Measurements from ENCODE around the gene PCSK5. TPM values are rescaled to one million over a fixed set of nuclear protein-coding genes. Genes with fewer than 3 reads are reported as not detected.

Gene PCSK5
- total RNA-seq, 8 experiments from 2014 or later, result 1.8 to 21.4 (median 4.9) TPM

- in situ Hi-C loops (cut with MboI; ENCODE audit: low pct_unique_long_range_greater_than_20kb in 2 of 9, low sequenced_read_pairs in 9 of 9, unreplicated experiment in 9 of 9), result loop anchor here in 3 of 9 experiments (25.0 kb wide), 4 partner anchors 132 to 607 kb away; no protein-coding TSS in a partner anchor
- Histone ChIP-seq H3K4me1 (replicated peaks in 1 of 2) (no peaks in the 10 kb centered on the region), H3K27ac (no peak overlapping the region), H3K4me3 (no peak overlapping the region)
- WGBS, 10 experiments, result 0 to 70% (median 46%) methylated on average over 1 to 3 of the region's 3 CpGs; no CpG with 5 or more reads in 3 of the 10 experiments
- no peak for ATAC-seq (replicated peaks in 6 of 8)
These were observed 21.2 kb upstream of the PCSK5 start for GRCh38 chr9:75869236-75869635.

GRCh38 chr9:75870450-75870849, 20.0 kb upstream of the PCSK5 start:
- in situ Hi-C loops (cut with MboI; ENCODE audit: low pct_unique_long_range_greater_than_20kb in 2 of 9, low sequenced_read_pairs in 9 of 9, unreplicated experiment in 9 of 9), result loop anchor here in 3 of 9 experiments (25.0 kb wide), 4 partner anchors 133 to 608 kb away; no protein-coding TSS in a partner anchor
- Histone ChIP-seq H3K27ac (no peak overlapping the region), H3K4me1 (replicated peaks in 1 of 2) (no peaks in the 10 kb centered on the region), H3K4me3 (no peak overlapping the region)
- WGBS, 10 experiments, result 17 to 83% (median 67%) methylated on average over 1 of the region's 1 CpG; no CpG with 5 or more reads in 3 of the 10 experiments
- no peak for ATAC-seq (replicated peaks in 6 of 8)

- no peak for ATAC-seq (replicated peaks in 6 of 8)
- H3K27ac ChIP-seq, result no peak overlapping the region
- no peaks in the 10 kb centered on the region for H3K4me1 ChIP-seq (replicated peaks in 1 of 2)
- in situ Hi-C loops (cut with MboI; ENCODE audit: low pct_unique_long_range_greater_than_20kb in 2 of 9, low sequenced_read_pairs in 9 of 9, unreplicated experiment in 9 of 9), result loop anchor here in 3 of 9 experiments (25.0 kb wide), 4 partner anchors 134 to 609 kb away; no protein-coding TSS in a partner anchor
- no peak overlapping the region for H3K4me3 ChIP-seq
- WGBS, 10 experiments, result 19 to 100% (median 86%) methylated on average over 1 to 5 of the region's 5 CpGs
These were observed 18.8 kb upstream of the PCSK5 start for GRCh38 chr9:75871624-75872023.

GRCh38 chr9:75873712-75874111, 16.8 kb upstream of the PCSK5 start:
- in situ Hi-C loops (cut with MboI; ENCODE audit: low pct_unique_long_range_greater_than_20kb in 2 of 9, low sequenced_read_pairs in 9 of 9, unreplicated experiment in 9 of 9), result loop anchor here in 3 of 9 experiments (25.0 kb wide), 4 partner anchors 136 to 611 kb away; no protein-coding TSS in a partner anchor
- no peak for ATAC-seq (replicated peaks in 6 of 8)
- Histone ChIP-seq H3K27ac (no peak overlapping the region), H3K4me3 (no peak overlapping the region), H3K4me1 (replicated peaks in 1 of 2) (peaks cover 0 to 6% of the 10 kb centered on the region in 2 donors)
- 91 to 100% (median 100%) methylated on average over 1 of the region's 1 CpG; no CpG with 5 or more reads in 5 of the 10 experiments for WGBS, 10 experiments

GRCh38 chr9:75876999-75877640, 13.4 kb upstream of the PCSK5 start:
- ATAC-seq (replicated peaks in 6 of 8), result no peak
- Histone ChIP-seq H3K27ac (no peak overlapping the region), H3K4me1 (replicated peaks in 1 of 2) (peaks cover 0 to 18% of the 10 kb centered on the region in 2 donors), H3K4me3 (no peak overlapping the region)
- WGBS, 10 experiments, result 68 to 100% (median 95%) methylated on average over 1 to 7 of the region's 11 CpGs; no CpG with 5 or more reads in 1 of the 10 experiments
- in situ Hi-C loops (cut with MboI; ENCODE audit: low pct_unique_long_range_greater_than_20kb in 2 of 9, low sequenced_read_pairs in 9 of 9, unreplicated experiment in 9 of 9), result loop anchor here in 3 of 9 experiments (25.0 kb wide), 1 partner anchor 410 kb away; no protein-coding TSS in a partner anchor

- Histone ChIP-seq H3K4me3 (no peak overlapping the region), H3K4me1 (replicated peaks in 1 of 2) (peaks cover 0 to 18% of the 10 kb centered on the region in 2 donors), H3K27ac (no peak overlapping the region)
- no peak for ATAC-seq (replicated peaks in 6 of 8)
- in situ Hi-C loops (cut with MboI; ENCODE audit: low pct_unique_long_range_greater_than_20kb in 2 of 9, low sequenced_read_pairs in 9 of 9, unreplicated experiment in 9 of 9), result loop anchor here in 3 of 9 experiments (25.0 kb wide), 1 partner anchor 409 kb away; no protein-coding TSS in a partner anchor
- WGBS, 10 experiments, result 60 to 100% (median 75%) methylated on average over 1 to 2 of the region's 2 CpGs; no CpG with 5 or more reads in 3 of the 10 experiments
These were observed 12.0 kb upstream of the PCSK5 start for GRCh38 chr9:75878488-75878860.

- ATAC-seq (replicated peaks in 6 of 8), result peak in 3 of 8 experiments; percentile 65 to 99 (median 99)
- peaks cover 0 to 18% of the 10 kb centered on the region in 2 donors for H3K4me1 ChIP-seq (replicated peaks in 1 of 2)
- H3K27ac ChIP-seq, result no peak overlapping the region
- in situ Hi-C loops (cut with MboI; ENCODE audit: low pct_unique_long_range_greater_than_20kb in 2 of 9, low sequenced_read_pairs in 9 of 9, unreplicated experiment in 9 of 9), result loop anchor here in 3 of 9 experiments (25.0 kb wide), 1 partner anchor 407 kb away; no protein-coding TSS in a partner anchor
- no peak overlapping the region for H3K4me3 ChIP-seq
- WGBS, 10 experiments, result 0 to 100% (median 56%) methylated on average over 1 of the region's 1 CpG; no CpG with 5 or more reads in 2 of the 10 experiments
These were observed 9.9 kb upstream of the PCSK5 start for GRCh38 chr9:75880618-75881017.

- Histone ChIP-seq H3K27ac (no peak overlapping the region), H3K4me1 (replicated peaks in 1 of 2) (peaks cover 0 to 18% of the 10 kb centered on the region in 2 donors), H3K4me3 (no peak overlapping the region)
- in situ Hi-C loops (cut with MboI; ENCODE audit: low pct_unique_long_range_greater_than_20kb in 2 of 9, low sequenced_read_pairs in 9 of 9, unreplicated experiment in 9 of 9), result loop anchor here in 3 of 9 experiments (25.0 kb wide), 1 partner anchor 406 kb away; no protein-coding TSS in a partner anchor
- ATAC-seq (replicated peaks in 6 of 8), result no peak
- 94 to 100% (median 100%) methylated on average over 1 of the region's 1 CpG; no CpG with 5 or more reads in 1 of the 10 experiments for WGBS, 10 experiments
These were observed 8.7 kb upstream of the PCSK5 start for GRCh38 chr9:75881761-75882160.

GRCh38 chr9:75885652-75886051, 4.8 kb upstream of the PCSK5 start:
- no peak for ATAC-seq (replicated peaks in 6 of 8)
- in situ Hi-C loops (cut with MboI; ENCODE audit: low pct_unique_long_range_greater_than_20kb in 2 of 9, low sequenced_read_pairs in 9 of 9, unreplicated experiment in 9 of 9), result loop anchor here in 3 of 9 experiments (25.0 kb wide), 1 partner anchor 402 kb away; no protein-coding TSS in a partner anchor
- no peak overlapping the region for H3K4me3 ChIP-seq
- 11 to 100% (median 56%) methylated on average over 1 to 5 of the region's 5 CpGs; no CpG with 5 or more reads in 2 of the 10 experiments for WGBS, 10 experiments
- peaks cover 0 to 5% of the 10 kb centered on the region in 2 donors for H3K4me1 ChIP-seq (replicated peaks in 1 of 2)
- no peak overlapping the region for H3K27ac ChIP-seq

GRCh38 chr9:75889577-75889976, 896 bp upstream of the PCSK5 start:
- ATAC-seq (replicated peaks in 6 of 8), result peak in 1 of 8 experiments; percentile 0
- Histone ChIP-seq H3K27ac (no peak overlapping the region), H3K4me1 (replicated peaks in 1 of 2) (peaks cover 4 to 18% of the 10 kb centered on the region in 2 donors), H3K4me3 (peak overlapping the region; percentile 50 to 74 (median 56))
- in situ Hi-C loops (cut with MboI; ENCODE audit: low pct_unique_long_range_greater_than_20kb in 2 of 9, low sequenced_read_pairs in 9 of 9, unreplicated experiment in 9 of 9), result loop anchor here in 3 of 9 experiments (25.0 kb wide), 1 partner anchor 398 kb away; no protein-coding TSS in a partner anchor
- 0 to 19% (median 3%) methylated on average over 1 to 7 of the region's 7 CpGs for WGBS, 10 experiments

- Histone ChIP-seq H3K4me3 (peak overlapping the region; percentile 50 to 74 (median 56)), H3K27ac (no peak overlapping the region), H3K4me1 (replicated peaks in 1 of 2) (peaks cover 9 to 22% of the 10 kb centered on the region in 2 donors)
- in situ Hi-C loops (cut with MboI; ENCODE audit: low pct_unique_long_range_greater_than_20kb in 2 of 9, low sequenced_read_pairs in 9 of 9, unreplicated experiment in 9 of 9), result loop anchor here in 4 of 9 experiments (10.0 to 25.0 kb wide), 2 partner anchors 397 to 405 kb away; no protein-coding TSS in a partner anchor
- WGBS, 10 experiments, result 0 to 3% (median 1%) methylated on average over 6 to 17 of the region's 24 CpGs; no CpG with 5 or more reads in 2 of the 10 experiments
- peak in 5 of 8 experiments; percentile 11 to 43 (median 41) for ATAC-seq (replicated peaks in 6 of 8)
These were observed 449 bp upstream of the PCSK5 start for GRCh38 chr9:75889977-75890471.

GRCh38 chr9:75891277-75891741, 836 bp downstream of the PCSK5 start:
- no peak overlapping the region for H3K27ac ChIP-seq
- peak overlapping the region; percentile 50 to 74 (median 56) for H3K4me3 ChIP-seq
- ATAC-seq (replicated peaks in 6 of 8), result peak; percentile 0 to 10 (median 6)
- whole genome bisulfite sequencing, 10 experiments, result 0% methylated on average over 3 to 5 of the region's 28 CpGs; no CpG with 5 or more reads in 7 of the 10 experiments
- in situ Hi-C loops (cut with MboI; ENCODE audit: low pct_unique_long_range_greater_than_20kb in 2 of 9, low sequenced_read_pairs in 9 of 9, unreplicated experiment in 9 of 9), result loop anchor here in 4 of 9 experiments (10.0 to 25.0 kb wide), 2 partner anchors 396 to 403 kb away; no protein-coding TSS in a partner anchor
- peaks cover 9 to 33% of the 10 kb centered on the region in 2 donors for H3K4me1 ChIP-seq (replicated peaks in 1 of 2)

All from motor neuron (in vitro differentiated cells).